HG03432 (cell line): ENCODE results near the gene WIPF1.

Experiments used
- ATAC-seq: cut with Tn5 transposase; IDR thresholded peaks from one replicate; pipeline ENCODE4 v1.9.1; 2021; ENCODE audit warnings: mild to moderate bottlenecking, moderate library complexity; ENCODE audit not compliant: unreplicated experiment

WIPF1 gene

DNA sequence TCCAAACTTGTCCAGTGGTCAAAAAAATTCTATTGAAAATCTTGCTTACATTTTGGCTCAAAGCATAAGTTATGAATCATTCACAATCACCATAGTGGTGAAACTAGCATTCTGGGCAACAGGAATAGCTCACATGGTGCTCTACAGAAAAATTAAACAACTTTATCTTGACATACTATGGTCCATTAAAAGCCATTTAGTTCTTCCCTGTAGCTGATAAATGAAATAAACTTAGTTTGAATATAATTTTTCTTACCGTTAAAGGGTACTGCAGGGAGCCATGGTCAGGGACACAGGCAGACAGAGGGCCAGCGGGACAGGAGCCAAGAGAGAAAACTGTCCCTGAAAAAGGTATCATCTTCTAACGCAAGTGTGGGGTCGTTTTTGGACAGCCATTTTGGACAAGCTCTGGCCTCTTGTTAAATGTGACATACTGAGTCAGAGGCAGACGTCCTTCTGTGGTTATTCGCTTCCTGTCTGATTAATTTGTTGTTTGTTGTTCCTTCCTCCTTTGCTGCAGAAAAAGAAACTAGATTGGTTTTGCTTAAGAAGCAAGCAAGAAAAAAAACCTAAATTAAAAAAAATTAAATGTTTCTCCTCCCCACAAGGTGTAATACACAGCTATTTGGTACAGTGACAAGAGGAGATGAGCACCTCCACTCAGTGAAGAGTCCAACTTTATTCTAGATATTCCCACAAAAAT lies at the start of gene WIPF1:
WIPF1 (minus strand) TSS at position 460 of the 703 bp plus-strand sequence. CDS start 12,231 bp downstream, outside the sequence.
- ATAC-seq = peak; percentile 53

DNA sequence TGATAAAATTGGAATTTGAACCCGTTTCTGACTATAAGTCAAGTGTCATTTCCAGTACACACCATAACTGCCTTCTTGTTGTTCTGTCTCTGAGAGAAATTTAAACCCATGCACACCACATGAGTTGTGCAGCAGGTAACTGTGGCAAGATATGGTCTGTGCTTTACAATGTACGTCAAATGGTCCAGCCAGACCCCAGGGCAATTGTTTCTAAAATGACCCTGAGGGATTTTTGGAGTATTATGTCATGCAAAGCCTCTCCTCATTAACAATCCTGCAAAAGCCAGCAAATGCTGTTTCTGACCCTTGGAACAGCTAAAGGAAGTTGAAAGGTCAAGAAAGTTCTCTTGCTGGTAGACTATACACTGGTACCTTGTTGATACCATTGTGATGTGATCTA lies 47.7 kb upstream of the WIPF1 start:
- no peak for ATAC-seq

DNA sequence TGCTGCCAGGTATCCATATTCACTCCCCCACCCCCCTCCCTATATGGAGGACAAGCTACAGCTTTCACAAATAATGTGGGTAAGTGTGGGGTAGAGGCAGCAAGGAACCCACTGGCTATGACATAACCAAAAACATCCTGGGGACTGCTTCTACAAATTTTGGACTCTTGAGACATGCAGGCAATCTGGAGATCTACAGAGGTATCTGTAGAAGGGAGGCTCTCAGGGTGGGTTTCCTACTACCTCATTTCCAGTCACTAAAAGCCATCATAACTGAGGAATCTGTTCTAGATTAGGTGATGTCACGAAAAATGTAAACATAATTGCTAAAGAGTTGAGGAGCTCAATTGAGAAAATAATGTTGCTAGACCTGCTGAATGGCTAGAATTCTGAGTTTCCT lies 46.8 kb upstream of the WIPF1 start:
- ATAC-seq = no peak

- ATAC-seq = no peak
These were observed 45.8 kb upstream of the WIPF1 start for GRCh38 chr2:174643356-174643755.

DNA sequence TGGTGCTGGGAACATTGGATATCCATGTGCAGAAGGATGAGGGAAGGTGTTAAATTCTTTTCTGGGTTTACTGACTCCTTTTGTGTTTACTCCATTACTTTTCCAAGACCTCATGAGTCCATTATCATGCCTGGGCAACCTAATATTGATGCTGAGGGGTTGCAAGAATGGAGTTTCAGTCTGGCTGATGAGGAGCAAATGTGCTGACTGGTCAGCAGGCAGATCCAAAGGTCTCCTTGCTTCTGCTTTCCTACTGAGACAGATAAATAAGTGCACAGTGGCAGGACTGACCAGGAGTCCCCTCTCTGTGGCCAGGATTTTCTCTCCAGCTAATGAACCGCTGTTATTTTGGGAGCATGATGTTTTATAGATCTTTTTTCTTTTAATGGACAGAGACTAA lies 43.6 kb upstream of the WIPF1 start:
- no peak for ATAC-seq

DNA sequence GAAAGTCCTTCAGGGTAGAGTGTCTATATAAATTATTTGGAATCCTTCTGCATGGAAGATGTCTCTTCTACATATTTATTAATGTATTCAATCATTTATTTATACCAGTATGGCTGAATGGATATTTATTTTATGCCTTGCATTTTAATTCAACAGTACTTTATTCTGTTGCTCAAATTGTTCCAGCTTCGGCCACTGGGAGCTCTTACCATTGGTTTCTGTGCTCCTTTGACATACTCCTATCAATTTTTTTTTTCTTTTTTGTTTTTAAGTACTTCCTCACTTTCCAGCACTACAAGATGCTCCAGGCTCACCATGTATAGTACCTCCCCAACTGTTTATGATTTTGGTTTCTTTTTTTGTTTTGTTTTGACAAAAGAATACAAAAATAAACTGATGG lies 39.4 kb upstream of the WIPF1 start:
- no peak for ATAC-seq

- no peak for ATAC-seq
These were observed 38.3 kb upstream of the WIPF1 start for GRCh38 chr2:174635776-174636404.

DNA sequence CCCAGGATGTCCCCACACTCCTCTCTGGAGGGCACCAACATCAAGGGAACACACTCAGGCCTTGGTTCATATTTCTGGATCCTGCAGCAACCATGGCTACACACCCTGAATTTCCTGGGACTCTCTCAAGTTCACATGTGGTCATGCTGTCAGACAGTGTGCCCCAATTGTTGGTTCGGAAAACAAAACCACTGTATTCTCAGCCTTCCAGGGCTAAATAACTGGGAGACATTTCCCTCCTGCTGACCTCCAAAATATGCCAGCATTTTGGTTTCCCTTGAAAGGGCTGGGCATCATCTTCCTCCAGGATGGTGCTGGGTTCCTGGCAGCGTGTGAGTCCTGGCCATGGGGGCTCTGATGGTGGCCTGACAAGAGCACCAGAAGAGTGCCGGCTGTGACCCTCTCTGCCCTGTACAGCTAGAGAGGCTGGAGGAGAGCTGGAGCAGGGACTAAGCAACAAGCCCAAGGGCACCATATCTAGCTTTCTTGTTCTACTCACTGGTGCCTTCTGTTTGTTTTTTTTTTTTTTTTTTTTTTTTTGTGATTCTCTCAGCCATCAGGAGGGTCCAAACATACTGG lies 37.5 kb upstream of the WIPF1 start:
- no peak for ATAC-seq

- ATAC-seq = peak; percentile 74
These were observed 36.8 kb upstream of the WIPF1 start for GRCh38 chr2:174634130-174635014.

DNA sequence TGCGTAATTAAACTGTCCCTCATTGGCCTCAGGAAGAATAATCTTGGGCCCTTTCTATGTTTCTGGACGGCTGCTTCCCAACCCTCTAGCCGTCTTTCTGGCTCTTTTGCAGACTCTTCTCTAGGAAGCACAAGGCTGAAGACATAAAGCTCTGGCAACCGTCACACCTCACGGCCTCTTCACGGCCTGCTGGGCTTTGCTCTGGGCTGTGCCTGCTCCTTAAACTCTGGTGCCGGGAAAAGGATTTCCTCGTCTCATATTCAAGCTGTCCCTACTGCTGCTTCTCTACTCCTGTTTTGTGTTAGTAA lies 36.0 kb upstream of the WIPF1 start:
- no peak for ATAC-seq

DNA sequence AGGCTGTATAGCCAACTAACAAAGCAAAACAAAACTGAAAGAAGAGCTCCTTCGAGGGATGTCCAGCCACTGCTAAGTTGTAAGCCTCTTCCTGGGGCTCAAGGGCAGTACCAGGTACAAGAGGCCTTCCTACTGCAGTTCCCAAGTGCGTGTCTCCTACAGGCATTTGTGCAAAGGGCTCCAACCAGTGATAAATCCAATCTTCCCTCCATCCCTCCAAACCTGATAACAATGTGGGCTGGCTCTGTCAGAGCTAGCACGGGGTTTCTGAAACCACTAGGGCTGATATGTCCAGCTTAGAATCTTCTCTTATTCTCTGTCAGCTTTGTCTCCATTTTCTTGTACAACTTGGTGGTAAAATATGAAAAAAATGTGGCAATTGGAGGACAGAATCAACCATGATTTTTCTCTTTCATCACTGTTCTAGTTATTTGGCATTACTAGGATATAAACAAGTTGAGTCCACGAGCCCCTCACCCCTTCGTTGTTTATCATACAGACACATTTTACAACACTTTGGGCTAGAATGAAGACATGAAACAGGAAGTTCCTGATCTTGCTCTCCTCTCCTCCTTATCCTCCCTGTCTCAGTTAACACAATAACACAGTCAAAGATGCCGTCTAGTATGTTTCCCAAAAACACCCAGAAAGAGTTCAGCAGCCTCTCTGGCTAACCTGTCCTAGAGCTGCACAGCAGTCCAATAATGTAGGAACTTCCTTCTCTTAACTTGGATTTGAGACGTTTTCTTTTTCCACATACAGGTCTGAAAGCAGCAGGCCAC lies 35.4 kb upstream of the WIPF1 start:
- peak; percentile 41 for ATAC-seq

DNA sequence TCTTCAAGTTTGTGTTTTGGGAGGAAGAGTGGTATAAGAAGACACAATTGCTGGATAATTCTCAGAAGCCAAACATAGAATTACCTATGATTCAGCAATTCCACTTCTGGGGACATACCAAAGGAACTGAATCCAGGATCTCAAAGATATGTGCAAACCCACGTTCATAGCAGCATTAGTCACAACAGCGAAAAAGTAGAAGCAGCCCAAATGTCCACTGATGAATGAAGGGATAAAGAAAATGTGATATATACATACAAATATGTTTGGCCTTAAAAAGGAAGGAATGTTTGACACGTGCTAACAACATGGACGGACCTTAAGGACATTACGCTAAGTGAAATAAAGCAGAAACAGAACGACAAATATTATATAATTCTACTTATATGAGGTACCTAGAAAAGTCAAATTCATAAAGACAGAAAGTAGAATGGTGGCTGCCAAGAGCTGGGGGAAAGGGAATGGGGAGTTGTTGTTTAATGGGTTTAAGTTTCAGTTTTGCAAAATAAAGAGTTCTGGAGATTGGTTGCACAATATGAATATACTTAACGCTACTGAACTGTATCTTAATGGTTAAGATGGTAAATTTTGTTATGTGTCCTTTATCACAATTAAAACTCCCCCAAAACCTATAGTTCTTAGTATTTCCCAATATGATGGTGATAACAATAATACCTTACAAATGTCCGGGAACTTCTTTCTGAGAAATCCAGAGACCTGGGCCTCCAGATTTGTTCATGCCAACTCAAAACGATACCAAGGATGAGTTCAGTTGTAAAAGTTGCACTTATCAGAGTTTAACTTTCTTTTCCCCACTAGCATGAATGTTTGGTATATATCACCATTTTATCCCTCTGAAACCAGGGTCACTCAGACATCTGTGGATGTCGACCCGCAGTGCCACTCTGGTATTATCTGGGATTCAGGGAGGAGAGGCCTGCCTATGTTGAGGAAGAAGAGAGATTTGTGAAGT lies 33.7 kb upstream of the WIPF1 start:
- ATAC-seq = no peak

GRCh38 chr2:174630107-174630506 lies 32.5 kb upstream of the WIPF1 start:
- no peak for ATAC-seq

DNA sequence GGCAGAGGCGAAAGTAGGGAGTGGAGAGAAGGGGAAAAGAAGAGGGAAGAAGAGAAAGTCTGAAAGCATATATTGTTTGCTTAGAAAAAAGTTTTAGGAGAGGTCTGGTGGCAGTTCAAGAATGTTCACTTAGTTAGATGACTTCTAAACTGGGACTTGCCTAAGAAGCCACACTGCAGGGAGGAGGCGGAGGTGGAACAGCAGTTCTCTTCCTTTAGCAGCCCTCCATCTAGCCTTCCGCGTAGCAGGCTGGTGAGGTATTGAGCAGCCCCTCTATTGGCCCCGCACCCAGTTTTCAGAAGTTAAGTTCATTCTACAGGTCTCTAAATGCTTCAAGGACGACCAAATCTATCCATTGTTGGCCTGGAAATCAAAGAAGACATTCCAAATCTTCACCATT lies 31.9 kb upstream of the WIPF1 start:
- ATAC-seq = no peak

DNA sequence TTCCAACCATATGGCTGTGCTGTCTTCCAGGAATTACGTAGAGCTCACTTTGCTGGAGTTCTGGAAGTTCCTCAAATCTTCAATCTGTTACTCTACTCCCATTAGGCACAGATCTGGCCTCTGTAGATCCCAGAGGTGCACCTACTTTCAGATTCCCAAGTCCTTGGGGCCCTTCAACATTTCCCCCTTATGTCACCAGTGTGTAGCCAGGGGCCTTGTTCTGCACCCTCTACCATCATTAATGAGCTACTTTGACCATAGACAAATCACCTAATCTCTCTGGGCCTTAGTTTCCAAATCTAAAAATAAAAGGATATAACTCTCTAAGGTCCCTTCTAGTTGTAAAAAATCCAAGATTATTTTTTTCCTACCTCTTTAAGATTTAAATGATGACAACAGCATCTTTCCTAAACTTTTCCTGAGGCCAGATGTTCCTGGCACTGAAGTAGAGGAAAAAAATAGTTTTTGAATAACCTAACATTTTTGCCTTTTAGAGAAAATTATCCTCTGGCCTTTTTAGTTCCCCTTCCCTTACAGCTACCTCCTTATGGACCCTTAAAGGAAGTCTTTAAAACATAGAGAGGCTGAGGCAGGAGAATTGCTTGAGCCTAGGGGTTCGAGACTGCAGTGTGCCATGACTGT lies 31.0 kb upstream of the WIPF1 start:
- no peak for ATAC-seq

DNA sequence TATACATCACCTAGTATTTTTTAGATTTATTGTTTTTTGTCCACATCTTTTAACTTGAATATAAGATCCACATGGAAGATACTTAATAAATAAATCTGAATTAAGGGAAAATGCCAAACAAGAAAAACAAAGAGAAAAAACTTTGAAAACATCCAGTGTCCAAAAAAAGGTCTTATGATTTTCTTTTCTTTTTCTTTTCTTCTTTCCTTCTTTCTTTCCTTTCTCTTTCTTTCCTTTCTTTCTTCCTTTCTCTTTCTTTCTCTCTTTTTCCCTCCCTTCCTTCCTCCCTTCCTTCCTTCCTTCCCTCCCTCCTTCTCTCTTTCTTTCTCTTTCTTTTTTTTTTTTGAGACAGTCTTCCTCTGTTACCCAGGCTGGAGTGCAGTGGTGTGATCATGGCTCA lies 29.6 kb upstream of the WIPF1 start:
- ATAC-seq = no peak

- no peak for ATAC-seq
These were observed 27.4 kb upstream of the WIPF1 start for GRCh38 chr2:174624895-174625430.

GRCh38 chr2:174623690-174624089 lies 26.1 kb upstream of the WIPF1 start:
- peak; percentile 66 for ATAC-seq

DNA sequence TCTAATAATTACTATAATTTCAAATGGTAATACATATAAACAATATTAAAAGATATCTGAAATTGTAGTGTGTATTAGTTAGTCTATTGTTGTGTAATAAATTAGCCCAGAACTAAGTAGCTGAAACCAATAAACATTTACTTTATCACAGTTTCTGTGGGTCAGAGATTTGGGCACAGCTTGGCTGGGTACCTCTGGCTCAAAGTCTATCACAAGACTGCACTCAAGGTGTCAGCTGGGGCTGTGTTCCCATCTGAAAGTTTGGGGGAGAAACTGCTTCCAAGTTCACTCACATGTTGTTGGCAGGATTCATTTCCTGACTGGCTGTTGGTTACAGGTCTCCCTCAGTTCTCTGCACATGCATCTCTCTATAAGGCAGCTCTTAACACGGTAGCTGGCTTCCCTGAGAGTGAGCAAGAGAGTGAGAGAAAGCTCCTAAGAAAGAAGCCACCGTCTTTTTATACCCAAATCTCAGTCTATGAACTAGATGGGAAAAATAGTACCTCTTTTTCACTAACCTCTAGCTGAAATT lies 25.6 kb upstream of the WIPF1 start:
- ATAC-seq = no peak
